HCT116 (cell line): ENCODE measurements around the gene SAMSN1. TPM values are rescaled to one million over a fixed set of nuclear protein-coding genes. Genes with fewer than 3 reads are reported as not detected.

Source experiments
- ATAC-seq: fragments of 200-7000 bp; cut with Tn5 transposase; 2 replicates; pipeline ENCODE4 v1.9.1; 2020; ENCODE audit warnings: mild to moderate bottlenecking, moderate library complexity
- BruUV-seq: library from RNA; stranded (reverse); fragments of 400-500 nt; replicated peaks from 2 replicates; lab custom pipeline; 2021; lab: Mats Ljungman, UMichigan
- CTCF ChIA-PET: fragments of 300-600 bp; sonication (Branson Sonifier 250); formaldehyde crosslinking; loops from one replicate; lab custom pipeline; 2021; ENCODE audit warnings: antibody characterized with exemption; lab: Charles Lee
- POLR2A ChIA-PET: fragments of 300-600, 350-600 bp; sonication (Branson Sonifier 250); formaldehyde crosslinking; loops from one replicate; lab custom pipeline; 2021; ENCODE audit warnings: antibody characterized with exemption; lab: Charles Lee
- RAD21 ChIA-PET, 2 experiments: fragments of 300-600 bp; sonication (Branson Sonifier 250); formaldehyde crosslinking; loops; one replicate each; lab custom pipeline; 2023; ENCODE audit warnings: low total read pairs in 2 of 2; ENCODE audit not compliant: uncharacterized antibody in 2 of 2, unreplicated experiment in 2 of 2, low non-redundant PET in 1 of 2; lab: Charles Lee
- DNase-seq: peaks from one replicate; pipeline ENCODE4 v3.0.0-alpha.2; 2010; ENCODE audit warnings: low read depth, low spot score
- H2AFZ ChIP-seq: fragments of 200-600 bp; shearing (Covaris generic), sonication (generic); 2 replicates; pipeline ENCODE4 v1.6.1; 2017; ENCODE audit warnings: low read depth, mixed run types, mixed read lengths, antibody characterized with exemption, low read length; ENCODE audit not compliant: poor library complexity, severe bottlenecking
- H3K27ac ChIP-seq: 2 replicates; pipeline ENCODE4 v1.5.1; 2012; ENCODE audit warnings: low read depth, low read length
- H3K27me3 ChIP-seq: fragments of 200-600 bp; sonication (generic); 2 replicates; pipeline ENCODE4 v1.6.1; 2016; ENCODE audit warnings: mixed run types, low read length, mixed read lengths; ENCODE audit not compliant: insufficient read depth
- H3K36me3 ChIP-seq, 2 experiments: fragments of 200-500 bp in 1 of 2; fragments of 200-600 bp in 1 of 2; sonication (Bioruptor generic) in 1 of 2; sonication (generic) in 1 of 2; 2 replicates each; pipeline versions ENCODE4 v1.5.1 to v1.6.1; 2014 to 2016; ENCODE audit warnings: low read length in 2 of 2, inconsistent platforms in 1 of 2, mixed read lengths in 1 of 2, mixed run types in 1 of 2; ENCODE audit not compliant: insufficient read depth in 2 of 2, control insufficient read depth in 1 of 2
- H3K4me1 ChIP-seq, 2 experiments: fragments of 200-600 bp in 1 of 2; sonication (generic) in 1 of 2; 2 replicates each; pipeline versions ENCODE4 v1.5.1 to v1.6.1; 2012 to 2017; ENCODE audit warnings: low read length in 2 of 2, inconsistent platforms in 1 of 2, mild to moderate bottlenecking in 1 of 2, mixed read lengths in 1 of 2, mixed run types in 1 of 2, moderate library complexity in 1 of 2; ENCODE audit not compliant: insufficient read depth in 2 of 2, control insufficient read depth in 1 of 2
- H3K4me2 ChIP-seq: fragments of 200-600 bp; sonication (generic); 2 replicates; pipeline ENCODE4 v1.6.1; 2017; ENCODE audit warnings: mixed run types, low read length, mixed read lengths
- H3K4me3 ChIP-seq, 2 experiments: fragments of 200-600 bp in 1 of 2; sonication (generic) in 1 of 2; replicated peaks in 1 of 2; 2 replicates each; pipeline ENCODE4 v1.5.1; 2011 to 2016; ENCODE audit warnings: low read length in 2 of 2, control low read depth in 1 of 2, low read depth in 1 of 2, mild to moderate bottlenecking in 1 of 2, mixed read lengths in 1 of 2, mixed run types in 1 of 2
- H3K79me2 ChIP-seq: fragments of 200-600 bp; sonication (generic); 2 replicates; pipeline ENCODE4 v1.6.1; 2017; ENCODE audit warnings: mild to moderate bottlenecking, mixed run types, low read length, moderate library complexity, mixed read lengths; ENCODE audit not compliant: insufficient read depth
- H3K9ac ChIP-seq: fragments of 200-600 bp; sonication (generic); 2 replicates; pipeline ENCODE4 v1.6.1; 2016; ENCODE audit warnings: low read length, mixed read lengths
- H3K9me2 ChIP-seq: fragments of 200-600 bp; sonication (generic), shearing (Covaris generic); 2 replicates; pipeline ENCODE4 v1.6.1; 2017; ENCODE audit warnings: mixed run types, mild to moderate bottlenecking, moderate library complexity; ENCODE audit not compliant: insufficient read depth
- H3K9me3 ChIP-seq, 2 experiments: fragments of 200-500 bp in 1 of 2; fragments of 200-600 bp in 1 of 2; sonication (Bioruptor generic) in 1 of 2; sonication (generic) in 1 of 2; 2 replicates each; pipeline ENCODE4 v1.6.1; 2014 to 2017; ENCODE audit warnings: low read length in 2 of 2, mixed read lengths in 2 of 2, inconsistent platforms in 1 of 2, low read depth in 1 of 2, mild to moderate bottlenecking in 1 of 2, mixed run types in 1 of 2, moderate library complexity in 1 of 2; ENCODE audit not compliant: control insufficient read depth in 1 of 2, insufficient read depth in 1 of 2
- H4K20me1 ChIP-seq: fragments of 200-600 bp; sonication (generic), shearing (Covaris generic); 2 replicates; pipeline ENCODE4 v1.6.1; 2017; ENCODE audit warnings: mixed run types, mild to moderate bottlenecking, moderate library complexity; ENCODE audit not compliant: insufficient read depth
- CBX3 ChIP-seq: IDR thresholded peaks from 2 replicates; pipeline ENCODE4 v1.6.1; 2012; ENCODE audit warnings: low read depth
- CEBPB ChIP-seq: IDR thresholded peaks from 2 replicates; pipeline ENCODE4 v1.6.1; 2012; ENCODE audit warnings: low read depth
- EGR1 ChIP-seq: IDR thresholded peaks from 2 replicates; pipeline ENCODE4 v1.6.1; 2012; ENCODE audit warnings: low read depth
- EZH2 ChIP-seq: fragments of 200-600 bp; sonication (generic); IDR thresholded peaks from 2 replicates; pipeline ENCODE4 v1.6.1; 2017; ENCODE audit warnings: antibody characterized with exemption, mixed run types
- JUND ChIP-seq: IDR thresholded peaks from 2 replicates; pipeline ENCODE4 v1.6.1; 2012
- POLR2A ChIP-seq: IDR thresholded peaks from 2 replicates; pipeline ENCODE4 v1.7.0; 2011; ENCODE audit warnings: borderline replicate concordance; ENCODE audit not compliant: insufficient read depth, insufficient read length; ENCODE audit errors: extremely low read depth
- POLR2AphosphoS5 ChIP-seq: IDR thresholded peaks from 2 replicates; pipeline ENCODE4 v1.6.1; 2011; ENCODE audit warnings: mild to moderate bottlenecking, low read depth, low read length, moderate library complexity
- RAD21 ChIP-seq: IDR thresholded peaks from 2 replicates; pipeline ENCODE4 v1.6.1; 2012; ENCODE audit warnings: low read depth, mild to moderate bottlenecking
- REST ChIP-seq: IDR thresholded peaks from 2 replicates; pipeline ENCODE4 v1.6.1; 2012; ENCODE audit warnings: low read depth
- SP1 ChIP-seq: IDR thresholded peaks from 2 replicates; pipeline ENCODE4 v1.6.1; 2012; ENCODE audit warnings: low read depth
- SRF ChIP-seq: IDR thresholded peaks from 2 replicates; pipeline ENCODE4 v1.6.1; 2012; ENCODE audit warnings: low read depth
- TCF7L2 ChIP-seq: IDR thresholded peaks from 2 replicates; pipeline ENCODE4 v1.7.0; 2011; ENCODE audit warnings: borderline replicate concordance, inconsistent platforms; ENCODE audit not compliant: insufficient read depth, insufficient read length; ENCODE audit errors: extremely low read depth
- ZFX ChIP-seq: fragments of 450-650 bp; IDR thresholded peaks from 2 replicates; pipeline ENCODE4 v1.6.1; 2017
- ZNF274 ChIP-seq: fragments of 200-500 bp; sonication (Bioruptor generic); IDR thresholded peaks from 2 replicates; pipeline ENCODE4 v1.6.1; 2014; ENCODE audit warnings: mild to moderate bottlenecking, low read depth, low read length, inconsistent platforms
- intact Hi-C: fragments of 100-400 bp; cut with micrococcal nuclease; formaldehyde crosslinking; loops from 2 replicates; pipeline ENCODE4 v1.10.0; 2022
- total RNA-seq: library from RNA; stranded (reverse); gene quantifications from one replicate; pipeline ENCODE4 v1.2.1, GENCODE V29; 2021; ENCODE audit not compliant: unreplicated experiment
- TF ChIP-seq, protein P1 (sequence below): IDR thresholded peaks from 2 replicates; pipeline ENCODE4 v1.6.1; 2012
- TF ChIP-seq, protein P2 (sequence below), 3 experiments: fragments of 200-600 bp in 1 of 3; sonication (generic) in 1 of 3; IDR thresholded peaks in 2 of 3; conservative IDR thresholded peaks in 1 of 3; 2 replicates each; pipeline ENCODE4 v1.5.1; 2012 to 2017; ENCODE audit warnings: low read depth in 2 of 3, low read length in 2 of 3, antibody characterized with exemption in 1 of 3, borderline replicate concordance in 1 of 3, control low read depth in 1 of 3, mild to moderate bottlenecking in 1 of 3, mixed read lengths in 1 of 3, mixed run types in 1 of 3, moderate library complexity in 1 of 3; ENCODE audit not compliant: insufficient read depth in 1 of 3

SAMSN1 gene
- total RNA-seq, 1 experiment from 2014 or later, result 0.57 TPM

DNA sequence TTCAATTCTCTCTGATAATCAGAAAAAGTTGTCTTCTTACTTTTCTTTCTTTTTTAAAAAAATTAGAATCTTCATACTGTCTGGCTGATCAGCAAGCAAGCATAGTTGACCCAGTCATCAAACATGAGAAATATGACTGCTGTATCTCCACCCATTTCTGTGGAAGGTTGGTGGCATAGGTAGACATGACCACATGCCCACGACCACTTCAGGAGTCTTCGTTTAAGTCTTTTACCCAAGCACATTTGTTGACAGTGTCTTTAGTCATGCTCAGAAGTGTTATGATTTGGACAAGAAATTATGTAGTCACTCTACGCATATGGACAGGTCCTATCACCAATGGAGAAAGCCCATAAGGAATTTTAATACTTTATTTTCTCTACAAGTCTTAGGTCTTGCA lies 88.4 kb downstream of the SAMSN1 start:
- no peaks in the 10 kb centered on the region for H3K79me2 ChIP-seq
- H3K4me2 ChIP-seq, result no peak overlapping the region
- ChIA-PET CTCF (no interaction called here), POLR2A (interaction anchor here (0.8 kb wide), 1 partner anchor 11 kb away, joined by 3 read pairs; no protein-coding TSS in a partner anchor), RAD21 (no interaction called here)
- no peak for DNase-seq
- no peaks in the 10 kb centered on the region for H3K36me3 ChIP-seq
- H3K9ac ChIP-seq, result no peak overlapping the region
- no peaks in the 10 kb centered on the region for H3K9me2 ChIP-seq
- H2AFZ ChIP-seq, result no peak overlapping the region
- H3K9me3 ChIP-seq, result no peaks in the 10 kb centered on the region; a peak in 1 of 4 replicates
- ATAC-seq, result no peak
- H3K4me3 ChIP-seq, result no peak overlapping the region
- H3K27ac ChIP-seq, result no peak overlapping the region
- no peaks in the 10 kb centered on the region for H4K20me1 ChIP-seq
- no TSS peak for BruUV-seq
- intact Hi-C loops, result no loop called here
- no peaks in the 10 kb centered on the region for H3K4me1 ChIP-seq
- no peaks in the 10 kb centered on the region for H3K27me3 ChIP-seq
- TF ChIP-seq SRF, result no peak
- TF ChIP-seq POLR2AphosphoS5, result no peak
- no peak for TF ChIP-seq EZH2
- no peak for TF ChIP-seq EGR1
- TF ChIP-seq ZFX, result no peak

- H3K27me3 ChIP-seq, result no peaks in the 10 kb centered on the region
- no peak overlapping the region for H3K4me2 ChIP-seq
- no peak for ATAC-seq
- no peaks in the 10 kb centered on the region for H4K20me1 ChIP-seq
- H3K27ac ChIP-seq, result no peak overlapping the region
- no peaks in the 10 kb centered on the region for H3K4me1 ChIP-seq
- no peaks in the 10 kb centered on the region for H3K36me3 ChIP-seq
- intact Hi-C loops, result no loop called here
- no peak for DNase-seq
- POLR2A ChIA-PET, result interaction anchor here (0.8 kb wide), 1 partner anchor 10 kb away, joined by 3 read pairs; no protein-coding TSS in a partner anchor
- BruUV-seq, result no TSS peak
- no peak overlapping the region for H3K4me3 ChIP-seq
- CTCF ChIA-PET, result no interaction called here
- H2AFZ ChIP-seq, result no peak overlapping the region
- RAD21 ChIA-PET, result no interaction called here
- H3K9ac ChIP-seq, result no peak overlapping the region
- no peaks in the 10 kb centered on the region; a peak in 1 of 4 replicates for H3K9me3 ChIP-seq
- no peaks in the 10 kb centered on the region for H3K79me2 ChIP-seq
- no peaks in the 10 kb centered on the region for H3K9me2 ChIP-seq
- TF ChIP-seq EZH2, result no peak
- TF ChIP-seq EGR1, result no peak
- no peak for TF ChIP-seq TCF7L2
- TF ChIP-seq SP1, result no peak
- TF ChIP-seq ZNF274, result no peak
- no peak for TF ChIP-seq POLR2A
- TF ChIP-seq RAD21, result no peak
- no peak for TF ChIP-seq JUND
- TF ChIP-seq, protein P1, sequence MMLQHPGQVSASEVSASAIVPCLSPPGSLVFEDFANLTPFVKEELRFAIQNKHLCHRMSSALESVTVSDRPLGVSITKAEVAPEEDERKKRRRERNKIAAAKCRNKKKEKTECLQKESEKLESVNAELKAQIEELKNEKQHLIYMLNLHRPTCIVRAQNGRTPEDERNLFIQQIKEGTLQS, result no peak
- no peak for TF ChIP-seq REST
- no peak for TF ChIP-seq CBX3
- TF ChIP-seq CEBPB, result no peak
- TF ChIP-seq, protein P2, sequence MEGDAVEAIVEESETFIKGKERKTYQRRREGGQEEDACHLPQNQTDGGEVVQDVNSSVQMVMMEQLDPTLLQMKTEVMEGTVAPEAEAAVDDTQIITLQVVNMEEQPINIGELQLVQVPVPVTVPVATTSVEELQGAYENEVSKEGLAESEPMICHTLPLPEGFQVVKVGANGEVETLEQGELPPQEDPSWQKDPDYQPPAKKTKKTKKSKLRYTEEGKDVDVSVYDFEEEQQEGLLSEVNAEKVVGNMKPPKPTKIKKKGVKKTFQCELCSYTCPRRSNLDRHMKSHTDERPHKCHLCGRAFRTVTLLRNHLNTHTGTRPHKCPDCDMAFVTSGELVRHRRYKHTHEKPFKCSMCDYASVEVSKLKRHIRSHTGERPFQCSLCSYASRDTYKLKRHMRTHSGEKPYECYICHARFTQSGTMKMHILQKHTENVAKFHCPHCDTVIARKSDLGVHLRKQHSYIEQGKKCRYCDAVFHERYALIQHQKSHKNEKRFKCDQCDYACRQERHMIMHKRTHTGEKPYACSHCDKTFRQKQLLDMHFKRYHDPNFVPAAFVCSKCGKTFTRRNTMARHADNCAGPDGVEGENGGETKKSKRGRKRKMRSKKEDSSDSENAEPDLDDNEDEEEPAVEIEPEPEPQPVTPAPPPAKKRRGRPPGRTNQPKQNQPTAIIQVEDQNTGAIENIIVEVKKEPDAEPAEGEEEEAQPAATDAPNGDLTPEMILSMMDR (IDR thresholded peaks at IDR 0.05 in 2 of 3, conservative IDR thresholded peaks at IDR 0.05 in 1 of 3; ENCODE audit: borderline replicate concordance in 1 of 3, insufficient read depth in 1 of 3, low read depth in 2 of 3, low read length in 2 of 3), result no peak
- TF ChIP-seq POLR2AphosphoS5, result no peak
- no peak for TF ChIP-seq ZFX
Measured at GRCh38 chr21:14456911-14457310, 89.2 kb downstream of the SAMSN1 start.
